COR-L47 (cell line): ENCODE results near the gene PCDHGB3.
"Not testable (repeated sequence)": the region's sequence is repeated elsewhere in the genome, so short reads cannot be mapped to it uniquely, and the experiment has no call there.

Source experiments
- DNase-seq: peaks from one replicate; lab custom pipeline; 2025; lab: John Stamatoyannopoulos, UW

Gene PCDHGB3

GRCh38 chr5:141369994-141370848 lies at the start of gene PCDHGB3:
TSS of gene PCDHGB3 (plus strand) at chr5:141370242. CDS start at chr5:141370395, 153 bp downstream.
- no peak for DNase-seq

DNA sequence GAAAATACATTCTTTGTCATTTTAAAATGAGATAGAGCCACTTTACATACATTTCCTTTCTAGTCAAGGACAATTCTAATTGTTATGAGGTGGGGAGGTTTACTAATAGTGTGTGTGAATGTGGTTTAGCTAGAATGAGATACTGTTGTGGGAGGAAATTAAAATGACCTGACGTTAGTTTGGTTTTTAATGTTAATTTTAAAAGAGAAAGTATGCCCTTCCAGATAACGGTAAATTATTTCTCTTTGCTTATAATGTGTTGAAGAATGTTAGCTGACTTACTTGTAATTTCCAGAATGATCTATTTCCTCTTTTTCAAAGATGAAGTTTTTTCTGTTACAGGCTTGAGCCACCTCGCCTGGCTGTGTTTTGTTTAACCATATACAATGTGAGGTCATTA lies 47.8 kb upstream of the PCDHGB3 start:
- DNase-seq: no peak

GRCh38 chr5:141326088-141326854 lies 43.8 kb upstream of the PCDHGB3 start:
- DNase-seq: peak; percentile 76

DNA sequence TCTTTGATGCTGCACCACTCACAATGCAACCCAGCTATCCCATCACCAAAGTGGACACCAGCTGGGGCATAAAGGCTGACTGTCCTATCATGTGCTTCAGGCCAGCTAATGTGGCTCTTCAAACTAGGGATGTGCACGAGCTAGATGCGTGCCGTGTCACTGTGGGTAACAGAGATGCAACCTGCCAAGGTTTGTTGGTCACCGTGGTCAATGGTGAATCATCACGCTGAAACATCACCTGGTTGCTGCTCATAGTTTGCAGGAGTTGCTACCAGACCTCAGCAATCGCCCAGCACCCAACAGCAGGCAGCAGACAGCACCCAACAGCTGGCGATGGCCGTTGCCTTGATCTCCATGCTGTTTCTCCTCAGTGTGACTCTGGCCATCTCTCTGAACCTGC lies 41.8 kb upstream of the PCDHGB3 start:
- DNase-seq: no peak

- DNase-seq: peak; percentile 17
Measured at GRCh38 chr5:141330299-141331080, 39.6 kb upstream of the PCDHGB3 start, which contains the start of gene PCDHGA1. TSS of gene PCDHGA1 (plus strand) at chr5:141330514.

DNA sequence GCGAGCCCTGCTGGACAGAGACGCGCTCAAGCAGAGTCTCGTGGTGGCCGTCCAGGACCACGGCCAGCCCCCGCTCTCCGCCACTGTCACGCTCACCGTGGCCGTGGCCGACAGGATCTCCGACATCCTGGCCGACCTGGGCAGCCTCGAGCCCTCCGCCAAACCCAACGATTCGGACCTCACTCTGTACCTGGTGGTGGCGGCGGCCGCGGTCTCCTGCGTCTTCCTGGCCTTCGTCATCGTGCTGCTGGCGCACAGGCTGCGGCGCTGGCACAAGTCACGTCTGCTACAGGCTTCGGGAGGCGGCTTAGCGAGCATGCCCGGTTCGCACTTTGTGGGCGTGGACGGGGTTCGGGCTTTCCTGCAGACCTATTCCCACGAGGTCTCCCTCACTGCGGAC lies 37.5 kb upstream of the PCDHGB3 start:
- not testable (repeated sequence) for DNase-seq

- DNase-seq: peak; percentile 30
Measured at GRCh38 chr5:141338538-141339306, 31.3 kb upstream of the PCDHGB3 start, which contains the start of gene PCDHGA2. TSS of gene PCDHGA2 (plus strand) at chr5:141338760.

- not testable (repeated sequence) for DNase-seq
Measured at GRCh38 chr5:141340781-141341354, 29.2 kb upstream of the PCDHGB3 start.

- no peak for DNase-seq
Measured at GRCh38 chr5:141342773-141343172, 27.3 kb upstream of the PCDHGB3 start.

GRCh38 chr5:141343242-141343952 lies 26.6 kb upstream of the PCDHGB3 start, which contains the start of gene PCDHGA3:
TSS of gene PCDHGA3 (plus strand) at chr5:141343829. CDS start at chr5:141344034, 205 bp downstream.
- peak; percentile 13 for DNase-seq

GRCh38 chr5:141343953-141344463 lies 26.0 kb upstream of the PCDHGB3 start:
- no peak for DNase-seq

DNA sequence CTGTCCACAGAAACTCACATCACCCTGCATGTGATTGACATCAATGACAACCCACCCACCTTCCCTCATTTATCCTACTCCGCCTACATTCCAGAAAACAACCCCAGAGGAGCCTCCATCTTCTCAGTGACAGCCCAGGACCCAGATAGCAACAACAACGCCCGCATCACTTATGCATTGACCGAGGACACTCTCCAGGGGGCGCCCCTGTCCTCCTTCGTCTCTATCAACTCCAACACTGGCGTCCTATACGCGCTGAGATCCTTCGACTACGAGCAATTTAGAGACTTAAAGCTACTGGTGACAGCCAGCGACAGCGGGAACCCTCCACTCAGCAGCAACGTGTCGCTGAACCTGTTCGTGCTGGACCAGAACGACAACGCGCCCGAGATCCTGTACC lies 24.7 kb upstream of the PCDHGB3 start:
- DNase-seq: no peak

- not testable (repeated sequence) for DNase-seq
Measured at GRCh38 chr5:141346017-141346416, 24.0 kb upstream of the PCDHGB3 start.

DNA sequence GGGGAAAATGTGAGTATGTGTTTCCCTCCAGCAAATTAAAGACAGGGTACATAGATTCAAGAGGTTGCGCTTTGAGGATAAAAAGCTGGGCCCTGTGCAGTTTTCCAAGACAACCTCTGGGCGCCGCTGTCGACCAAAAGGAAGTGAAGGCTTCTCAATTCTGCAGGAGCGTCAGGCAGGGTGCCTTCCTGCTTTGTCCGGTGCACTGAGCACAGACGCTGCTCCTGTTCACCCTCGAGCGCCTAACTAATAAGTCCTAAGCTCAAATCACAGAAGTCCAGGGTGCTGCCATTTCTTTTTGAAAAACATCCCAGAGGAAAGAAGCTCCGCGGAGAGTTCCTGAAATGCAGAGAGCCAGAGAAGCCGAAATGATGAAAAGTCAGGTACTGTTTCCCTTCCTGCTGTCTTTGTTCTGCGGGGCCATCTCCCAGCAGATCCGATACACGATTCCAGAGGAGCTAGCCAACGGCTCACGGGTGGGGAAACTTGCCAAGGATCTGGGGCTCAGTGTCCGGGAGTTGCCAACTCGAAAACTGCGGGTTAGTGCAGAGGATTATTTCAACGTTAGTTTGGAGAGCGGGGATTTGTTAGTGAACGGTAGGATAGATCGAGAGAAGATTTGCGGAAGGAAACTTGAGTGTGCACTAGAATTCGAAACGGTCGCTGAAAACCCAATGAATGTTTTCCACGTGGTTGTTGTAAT lies 20.0 kb upstream of the PCDHGB3 start, which contains the start of gene PCDHGB1:
TSS of gene PCDHGB1 (plus strand) at position 183 of the 703 bp plus-strand sequence. CDS start at position 345, 162 bp downstream.
- DNase-seq: peak; percentile 50

GRCh38 chr5:141351591-141351990 lies 18.5 kb upstream of the PCDHGB3 start:
- DNase-seq: no peak

DNA sequence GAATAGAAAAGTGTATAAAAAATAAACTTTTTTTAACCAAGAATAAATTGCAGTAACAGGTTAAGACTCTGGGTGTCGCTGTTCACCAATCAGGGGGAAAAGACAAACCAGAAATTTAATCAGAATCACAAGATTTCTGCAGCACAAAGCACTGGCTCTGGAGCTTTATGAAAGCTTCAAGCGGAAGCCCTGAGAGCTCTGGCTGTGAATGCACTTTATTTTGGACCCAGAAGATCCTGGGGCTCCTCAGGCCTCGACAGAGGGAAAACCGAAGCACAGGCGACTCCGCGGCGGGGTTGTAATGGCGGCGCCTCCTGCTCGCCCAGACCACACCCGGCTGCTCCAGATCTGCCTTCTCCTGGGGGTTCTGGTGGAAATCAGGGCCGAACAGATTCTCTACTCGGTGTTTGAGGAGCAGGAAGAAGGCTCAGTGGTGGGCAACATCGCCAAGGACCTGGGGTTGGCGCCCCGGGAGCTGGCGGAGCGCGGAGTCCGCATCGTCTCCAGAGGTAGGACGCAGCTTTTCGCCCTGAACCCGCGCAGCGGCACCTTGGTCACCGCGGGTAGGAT lies 15.1 kb upstream of the PCDHGB3 start, which contains the start of gene PCDHGA4:
TSS of gene PCDHGA4 (plus strand) at position 122 of the 570 bp plus-strand sequence. CDS start at position 209, 87 bp downstream.
- no peak for DNase-seq

DNA sequence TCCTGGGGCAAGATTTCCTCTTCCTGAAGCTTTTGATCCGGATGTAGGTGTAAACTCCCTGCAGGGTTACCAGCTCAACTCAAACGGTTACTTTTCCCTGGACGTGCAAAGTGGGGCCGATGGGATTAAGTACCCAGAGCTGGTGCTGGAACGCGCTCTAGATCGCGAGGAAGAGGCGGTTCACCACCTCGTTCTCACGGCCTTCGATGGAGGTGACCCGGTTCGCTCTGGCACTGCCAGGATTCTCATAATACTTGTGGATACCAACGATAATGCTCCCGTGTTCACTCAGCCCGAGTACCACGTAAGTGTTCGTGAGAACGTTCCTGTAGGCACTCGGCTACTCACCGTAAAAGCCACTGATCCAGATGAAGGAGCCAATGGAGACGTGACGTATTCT lies 14.4 kb upstream of the PCDHGB3 start:
- DNase-seq: no peak

DNA sequence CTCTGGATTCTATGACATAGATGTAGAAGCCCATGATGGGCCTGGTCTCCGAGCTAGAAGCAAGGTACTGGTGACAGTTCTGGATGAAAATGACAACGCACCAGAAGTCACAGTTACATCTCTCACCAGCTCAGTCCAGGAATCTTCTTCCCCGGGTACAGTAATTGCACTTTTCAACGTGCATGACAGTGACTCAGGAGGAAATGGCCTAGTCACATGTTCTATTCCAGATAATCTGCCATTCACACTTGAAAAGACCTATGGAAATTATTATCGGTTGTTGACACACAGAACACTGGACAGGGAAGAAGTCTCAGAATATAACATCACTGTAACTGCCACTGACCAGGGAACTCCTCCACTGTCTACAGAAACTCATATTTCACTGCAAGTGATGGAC lies 13.9 kb upstream of the PCDHGB3 start:
- no peak for DNase-seq

DNA sequence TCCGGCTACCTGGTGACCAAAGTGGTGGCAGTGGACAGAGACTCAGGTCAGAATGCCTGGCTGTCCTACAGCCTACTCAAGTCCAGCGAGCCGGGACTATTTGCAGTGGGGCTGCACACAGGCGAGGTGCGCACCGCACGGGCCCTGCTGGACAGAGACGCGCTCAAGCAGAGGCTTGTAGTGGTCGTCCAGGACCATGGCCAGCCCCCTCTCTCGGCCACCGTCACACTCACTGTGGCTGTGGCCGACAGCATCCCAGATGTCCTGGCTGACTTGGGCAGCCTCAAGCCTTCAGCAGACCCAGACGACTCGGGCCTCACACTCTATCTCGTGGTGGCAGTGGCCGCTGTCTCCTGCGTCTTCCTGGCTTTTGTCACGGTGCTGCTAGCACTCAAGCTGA lies 13.1 kb upstream of the PCDHGB3 start:
- DNase-seq: no peak
